HCT116 (cell line): ENCODE data around the gene TUNAR. TPM values are rescaled to one million over a fixed set of nuclear protein-coding genes. Genes with fewer than 3 reads are reported as not detected.

ENCODE experiments used
- ATAC-seq: fragments of 200-7000 bp; cut with Tn5 transposase; 2 replicates; pipeline ENCODE4 v1.9.1; 2020; ENCODE audit warnings: mild to moderate bottlenecking, moderate library complexity
- BruUV-seq: library from RNA; stranded (reverse); fragments of 400-500 nt; replicated peaks from 2 replicates; lab custom pipeline; 2021; lab: Mats Ljungman, UMichigan
- CTCF ChIA-PET: fragments of 300-600 bp; sonication (Branson Sonifier 250); formaldehyde crosslinking; loops from one replicate; lab custom pipeline; 2021; ENCODE audit warnings: antibody characterized with exemption; lab: Charles Lee
- POLR2A ChIA-PET: fragments of 300-600, 350-600 bp; sonication (Branson Sonifier 250); formaldehyde crosslinking; loops from one replicate; lab custom pipeline; 2021; ENCODE audit warnings: antibody characterized with exemption; lab: Charles Lee
- RAD21 ChIA-PET, 2 experiments: fragments of 300-600 bp; sonication (Branson Sonifier 250); formaldehyde crosslinking; loops; one replicate each; lab custom pipeline; 2023; ENCODE audit warnings: low total read pairs in 2 of 2; ENCODE audit not compliant: uncharacterized antibody in 2 of 2, unreplicated experiment in 2 of 2, low non-redundant PET in 1 of 2; lab: Charles Lee
- DNase-seq: peaks from one replicate; pipeline ENCODE4 v3.0.0-alpha.2; 2010; ENCODE audit warnings: low read depth, low spot score
- H2AFZ ChIP-seq: fragments of 200-600 bp; shearing (Covaris generic), sonication (generic); 2 replicates; pipeline ENCODE4 v1.6.1; 2017; ENCODE audit warnings: low read depth, mixed run types, mixed read lengths, antibody characterized with exemption, low read length; ENCODE audit not compliant: poor library complexity, severe bottlenecking
- H3K27ac ChIP-seq: 2 replicates; pipeline ENCODE4 v1.5.1; 2012; ENCODE audit warnings: low read depth, low read length
- H3K27me3 ChIP-seq: fragments of 200-600 bp; sonication (generic); 2 replicates; pipeline ENCODE4 v1.6.1; 2016; ENCODE audit warnings: mixed run types, low read length, mixed read lengths; ENCODE audit not compliant: insufficient read depth
- H3K36me3 ChIP-seq, 2 experiments: fragments of 200-500 bp in 1 of 2; fragments of 200-600 bp in 1 of 2; sonication (Bioruptor generic) in 1 of 2; sonication (generic) in 1 of 2; 2 replicates each; pipeline versions ENCODE4 v1.5.1 to v1.6.1; 2014 to 2016; ENCODE audit warnings: low read length in 2 of 2, inconsistent platforms in 1 of 2, mixed read lengths in 1 of 2, mixed run types in 1 of 2; ENCODE audit not compliant: insufficient read depth in 2 of 2, control insufficient read depth in 1 of 2
- H3K4me1 ChIP-seq, 2 experiments: fragments of 200-600 bp in 1 of 2; sonication (generic) in 1 of 2; 2 replicates each; pipeline versions ENCODE4 v1.5.1 to v1.6.1; 2012 to 2017; ENCODE audit warnings: low read length in 2 of 2, inconsistent platforms in 1 of 2, mild to moderate bottlenecking in 1 of 2, mixed read lengths in 1 of 2, mixed run types in 1 of 2, moderate library complexity in 1 of 2; ENCODE audit not compliant: insufficient read depth in 2 of 2, control insufficient read depth in 1 of 2
- H3K4me2 ChIP-seq: fragments of 200-600 bp; sonication (generic); 2 replicates; pipeline ENCODE4 v1.6.1; 2017; ENCODE audit warnings: mixed run types, low read length, mixed read lengths
- H3K4me3 ChIP-seq, 2 experiments: fragments of 200-600 bp in 1 of 2; sonication (generic) in 1 of 2; replicated peaks in 1 of 2; 2 replicates each; pipeline ENCODE4 v1.5.1; 2011 to 2016; ENCODE audit warnings: low read length in 2 of 2, control low read depth in 1 of 2, low read depth in 1 of 2, mild to moderate bottlenecking in 1 of 2, mixed read lengths in 1 of 2, mixed run types in 1 of 2
- H3K79me2 ChIP-seq: fragments of 200-600 bp; sonication (generic); 2 replicates; pipeline ENCODE4 v1.6.1; 2017; ENCODE audit warnings: mild to moderate bottlenecking, mixed run types, low read length, moderate library complexity, mixed read lengths; ENCODE audit not compliant: insufficient read depth
- H3K9ac ChIP-seq: fragments of 200-600 bp; sonication (generic); 2 replicates; pipeline ENCODE4 v1.6.1; 2016; ENCODE audit warnings: low read length, mixed read lengths
- H3K9me2 ChIP-seq: fragments of 200-600 bp; sonication (generic), shearing (Covaris generic); 2 replicates; pipeline ENCODE4 v1.6.1; 2017; ENCODE audit warnings: mixed run types, mild to moderate bottlenecking, moderate library complexity; ENCODE audit not compliant: insufficient read depth
- H3K9me3 ChIP-seq, 2 experiments: fragments of 200-500 bp in 1 of 2; fragments of 200-600 bp in 1 of 2; sonication (Bioruptor generic) in 1 of 2; sonication (generic) in 1 of 2; 2 replicates each; pipeline ENCODE4 v1.6.1; 2014 to 2017; ENCODE audit warnings: low read length in 2 of 2, mixed read lengths in 2 of 2, inconsistent platforms in 1 of 2, low read depth in 1 of 2, mild to moderate bottlenecking in 1 of 2, mixed run types in 1 of 2, moderate library complexity in 1 of 2; ENCODE audit not compliant: control insufficient read depth in 1 of 2, insufficient read depth in 1 of 2
- H4K20me1 ChIP-seq: fragments of 200-600 bp; sonication (generic), shearing (Covaris generic); 2 replicates; pipeline ENCODE4 v1.6.1; 2017; ENCODE audit warnings: mixed run types, mild to moderate bottlenecking, moderate library complexity; ENCODE audit not compliant: insufficient read depth
- CBX3 ChIP-seq: IDR thresholded peaks from 2 replicates; pipeline ENCODE4 v1.6.1; 2012; ENCODE audit warnings: low read depth
- CEBPB ChIP-seq: IDR thresholded peaks from 2 replicates; pipeline ENCODE4 v1.6.1; 2012; ENCODE audit warnings: low read depth
- EGR1 ChIP-seq: IDR thresholded peaks from 2 replicates; pipeline ENCODE4 v1.6.1; 2012; ENCODE audit warnings: low read depth
- ELF1 ChIP-seq: IDR thresholded peaks from 2 replicates; pipeline ENCODE4 v1.6.1; 2012; ENCODE audit warnings: low read depth, borderline replicate concordance
- EZH2 ChIP-seq: fragments of 200-600 bp; sonication (generic); IDR thresholded peaks from 2 replicates; pipeline ENCODE4 v1.6.1; 2017; ENCODE audit warnings: antibody characterized with exemption, mixed run types
- EZH2phosphoT487 ChIP-seq: fragments of 200-600 bp; IDR thresholded peaks from 2 replicates; pipeline ENCODE4 v1.6.1; 2018; ENCODE audit warnings: antibody characterized with exemption, borderline replicate concordance
- FOSL1 ChIP-seq: IDR thresholded peaks from 2 replicates; pipeline ENCODE4 v1.6.1; 2012; ENCODE audit warnings: low read depth
- JUND ChIP-seq: IDR thresholded peaks from 2 replicates; pipeline ENCODE4 v1.6.1; 2012
- POLR2A ChIP-seq: IDR thresholded peaks from 2 replicates; pipeline ENCODE4 v1.7.0; 2011; ENCODE audit warnings: borderline replicate concordance; ENCODE audit not compliant: insufficient read depth, insufficient read length; ENCODE audit errors: extremely low read depth
- RAD21 ChIP-seq: IDR thresholded peaks from 2 replicates; pipeline ENCODE4 v1.6.1; 2012; ENCODE audit warnings: low read depth, mild to moderate bottlenecking
- SIN3A ChIP-seq: IDR thresholded peaks from 2 replicates; pipeline ENCODE4 v1.6.1; 2012; ENCODE audit warnings: low read depth
- SP1 ChIP-seq: IDR thresholded peaks from 2 replicates; pipeline ENCODE4 v1.6.1; 2012; ENCODE audit warnings: low read depth
- YY1 ChIP-seq: IDR thresholded peaks from 2 replicates; pipeline ENCODE4 v1.6.1; 2011; ENCODE audit warnings: low read length, low read depth, moderate library complexity, mild to moderate bottlenecking; ENCODE audit not compliant: insufficient replicate concordance; ENCODE audit errors: extremely low read depth
- ZFX ChIP-seq: fragments of 450-650 bp; IDR thresholded peaks from 2 replicates; pipeline ENCODE4 v1.6.1; 2017
- intact Hi-C: fragments of 100-400 bp; cut with micrococcal nuclease; formaldehyde crosslinking; loops from 2 replicates; pipeline ENCODE4 v1.10.0; 2022
- total RNA-seq: library from RNA; stranded (reverse); gene quantifications from one replicate; pipeline ENCODE4 v1.2.1, GENCODE V29; 2021; ENCODE audit not compliant: unreplicated experiment
- TF ChIP-seq, protein P1 (sequence below): IDR thresholded peaks from 2 replicates; pipeline ENCODE4 v1.6.1; 2012
- TF ChIP-seq, protein P2 (sequence below): IDR thresholded peaks from 2 replicates; pipeline ENCODE4 v1.6.1; 2012; ENCODE audit warnings: low read depth
- TF ChIP-seq, protein P3 (sequence below): IDR thresholded peaks from 2 replicates; pipeline ENCODE4 v1.6.1; 2011; ENCODE audit warnings: mild to moderate bottlenecking, low read length, moderate library complexity; ENCODE audit not compliant: insufficient replicate concordance; ENCODE audit errors: extremely low read depth

TUNAR gene
- total RNA-seq, 1 experiment from 2014 or later = not detected

DNA sequence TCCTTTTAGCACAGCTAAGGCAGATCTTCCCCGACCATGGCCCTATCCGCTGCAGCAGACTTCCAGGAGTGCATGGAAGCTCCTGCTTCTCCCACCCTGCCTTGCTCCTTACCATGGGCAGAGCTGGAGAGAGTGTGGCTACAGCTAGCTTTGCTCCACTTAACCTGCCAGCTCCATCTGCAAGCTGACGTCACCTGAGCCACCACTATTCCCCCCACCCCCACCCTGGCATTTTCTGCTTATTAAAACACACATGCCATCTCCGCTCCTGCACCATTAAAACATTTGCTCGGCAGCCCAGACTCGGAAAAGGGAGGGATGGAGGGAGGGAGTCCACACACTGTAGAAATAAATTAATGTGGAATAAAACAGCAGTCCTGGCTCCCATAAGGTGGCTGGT, 67.8 kb downstream of the TUNAR start:
- ATAC-seq (no peak), DNase-seq (no peak)
- no peaks in the 10 kb centered on the region for H3K9me2 ChIP-seq
- no peak overlapping the region for H3K27ac ChIP-seq
- peaks cover 17% of the 10 kb centered on the region for H3K27me3 ChIP-seq
- H3K9ac ChIP-seq = no peak overlapping the region
- H4K20me1 ChIP-seq = no peaks in the 10 kb centered on the region
- no peak overlapping the region for H3K4me3 ChIP-seq
- no peaks in the 10 kb centered on the region for H3K9me3 ChIP-seq
- POLR2A ChIA-PET = no interaction called here
- no peak overlapping the region for H2AFZ ChIP-seq
- no peaks in the 10 kb centered on the region for H3K79me2 ChIP-seq
- intact Hi-C loops = loop anchor here (10.0 kb wide), 1 partner anchor 150 kb away; no protein-coding TSS in a partner anchor
- no peak overlapping the region for H3K4me2 ChIP-seq
- no peak for TF ChIP-seq ZFX
- TF ChIP-seq, protein P1, sequence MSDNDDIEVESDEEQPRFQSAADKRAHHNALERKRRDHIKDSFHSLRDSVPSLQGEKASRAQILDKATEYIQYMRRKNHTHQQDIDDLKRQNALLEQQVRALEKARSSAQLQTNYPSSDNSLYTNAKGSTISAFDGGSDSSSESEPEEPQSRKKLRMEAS = no peak
- no peak for TF ChIP-seq SIN3A
- TF ChIP-seq YY1 = no peak
- TF ChIP-seq, protein P2, sequence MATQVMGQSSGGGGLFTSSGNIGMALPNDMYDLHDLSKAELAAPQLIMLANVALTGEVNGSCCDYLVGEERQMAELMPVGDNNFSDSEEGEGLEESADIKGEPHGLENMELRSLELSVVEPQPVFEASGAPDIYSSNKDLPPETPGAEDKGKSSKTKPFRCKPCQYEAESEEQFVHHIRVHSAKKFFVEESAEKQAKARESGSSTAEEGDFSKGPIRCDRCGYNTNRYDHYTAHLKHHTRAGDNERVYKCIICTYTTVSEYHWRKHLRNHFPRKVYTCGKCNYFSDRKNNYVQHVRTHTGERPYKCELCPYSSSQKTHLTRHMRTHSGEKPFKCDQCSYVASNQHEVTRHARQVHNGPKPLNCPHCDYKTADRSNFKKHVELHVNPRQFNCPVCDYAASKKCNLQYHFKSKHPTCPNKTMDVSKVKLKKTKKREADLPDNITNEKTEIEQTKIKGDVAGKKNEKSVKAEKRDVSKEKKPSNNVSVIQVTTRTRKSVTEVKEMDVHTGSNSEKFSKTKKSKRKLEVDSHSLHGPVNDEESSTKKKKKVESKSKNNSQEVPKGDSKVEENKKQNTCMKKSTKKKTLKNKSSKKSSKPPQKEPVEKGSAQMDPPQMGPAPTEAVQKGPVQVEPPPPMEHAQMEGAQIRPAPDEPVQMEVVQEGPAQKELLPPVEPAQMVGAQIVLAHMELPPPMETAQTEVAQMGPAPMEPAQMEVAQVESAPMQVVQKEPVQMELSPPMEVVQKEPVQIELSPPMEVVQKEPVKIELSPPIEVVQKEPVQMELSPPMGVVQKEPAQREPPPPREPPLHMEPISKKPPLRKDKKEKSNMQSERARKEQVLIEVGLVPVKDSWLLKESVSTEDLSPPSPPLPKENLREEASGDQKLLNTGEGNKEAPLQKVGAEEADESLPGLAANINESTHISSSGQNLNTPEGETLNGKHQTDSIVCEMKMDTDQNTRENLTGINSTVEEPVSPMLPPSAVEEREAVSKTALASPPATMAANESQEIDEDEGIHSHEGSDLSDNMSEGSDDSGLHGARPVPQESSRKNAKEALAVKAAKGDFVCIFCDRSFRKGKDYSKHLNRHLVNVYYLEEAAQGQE = no peak
- no peak for TF ChIP-seq RAD21
- no peak for TF ChIP-seq EGR1
- TF ChIP-seq EZH2phosphoT487 = no peak
- TF ChIP-seq EZH2 = no peak
- TF ChIP-seq CEBPB = no peak
- no peak for TF ChIP-seq CBX3
- no peak for TF ChIP-seq JUND
- no peak for TF ChIP-seq FOSL1
- TF ChIP-seq ELF1 = no peak
- TF ChIP-seq, protein P3, sequence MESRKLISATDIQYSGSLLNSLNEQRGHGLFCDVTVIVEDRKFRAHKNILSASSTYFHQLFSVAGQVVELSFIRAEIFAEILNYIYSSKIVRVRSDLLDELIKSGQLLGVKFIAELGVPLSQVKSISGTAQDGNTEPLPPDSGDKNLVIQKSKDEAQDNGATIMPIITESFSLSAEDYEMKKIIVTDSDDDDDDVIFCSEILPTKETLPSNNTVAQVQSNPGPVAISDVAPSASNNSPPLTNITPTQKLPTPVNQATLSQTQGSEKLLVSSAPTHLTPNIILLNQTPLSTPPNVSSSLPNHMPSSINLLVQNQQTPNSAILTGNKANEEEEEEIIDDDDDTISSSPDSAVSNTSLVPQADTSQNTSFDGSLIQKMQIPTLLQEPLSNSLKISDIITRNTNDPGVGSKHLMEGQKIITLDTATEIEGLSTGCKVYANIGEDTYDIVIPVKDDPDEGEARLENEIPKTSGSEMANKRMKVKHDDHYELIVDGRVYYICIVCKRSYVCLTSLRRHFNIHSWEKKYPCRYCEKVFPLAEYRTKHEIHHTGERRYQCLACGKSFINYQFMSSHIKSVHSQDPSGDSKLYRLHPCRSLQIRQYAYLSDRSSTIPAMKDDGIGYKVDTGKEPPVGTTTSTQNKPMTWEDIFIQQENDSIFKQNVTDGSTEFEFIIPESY = no peak
- no peak for TF ChIP-seq SP1
- TF ChIP-seq POLR2A = no peak
- H3K4me1 ChIP-seq = no peaks in the 10 kb centered on the region
- CTCF ChIA-PET = no interaction called here
- BruUV-seq = no TSS peak
- no peaks in the 10 kb centered on the region for H3K36me3 ChIP-seq
- RAD21 ChIA-PET = no interaction called here
